GM21381 (cell line): ENCODE measurements around the gene NFIC.
"Not testable (repeated sequence)": the region's sequence is repeated elsewhere in the genome, so short reads cannot be mapped to it uniquely, and the experiment has no call there.

Experiments
- ATAC-seq: cut with Tn5 transposase; IDR thresholded peaks from one replicate; pipeline ENCODE4 v1.9.1; 2021; ENCODE audit warnings: mild to moderate bottlenecking, moderate library complexity; ENCODE audit not compliant: unreplicated experiment

NFIC gene

GRCh38 chr19:3370728-3371591 is 4.6 kb downstream of the NFIC start:
- no peak for ATAC-seq

GRCh38 chr19:3372413-3372812 is 6.0 kb downstream of the NFIC start:
- no peak for ATAC-seq

GRCh38 chr19:3373971-3374368 is 7.6 kb downstream of the NFIC start:
- no peak for ATAC-seq

- no peak for ATAC-seq
Measured at GRCh38 chr19:3374369-3375112, 8.2 kb downstream of the NFIC start.

GRCh38 chr19:3375221-3376090 is 9.1 kb downstream of the NFIC start:
- ATAC-seq = no peak

- not testable (repeated sequence) for ATAC-seq
Measured at GRCh38 chr19:3376091-3376455, 9.7 kb downstream of the NFIC start.

- ATAC-seq = no peak
Measured at GRCh38 chr19:3378352-3379150, 12.2 kb downstream of the NFIC start.

GRCh38 chr19:3380829-3381228 is 14.4 kb downstream of the NFIC start:
- ATAC-seq = no peak

GRCh38 chr19:3381701-3382372 is 15.5 kb downstream of the NFIC start:
- no peak for ATAC-seq

GRCh38 chr19:3382460-3383100 is 16.2 kb downstream of the NFIC start:
- no peak for ATAC-seq

GRCh38 chr19:3383121-3383722 is 16.8 kb downstream of the NFIC start:
- ATAC-seq = no peak

GRCh38 chr19:3386447-3387234 is 20.3 kb downstream of the NFIC start:
- no peak for ATAC-seq

- no peak for ATAC-seq
Measured at GRCh38 chr19:3387645-3388589, 21.5 kb downstream of the NFIC start.

GRCh38 chr19:3389446-3389778 is 23.0 kb downstream of the NFIC start:
- no peak for ATAC-seq

GRCh38 chr19:3389876-3390371 is 23.5 kb downstream of the NFIC start:
- ATAC-seq = no peak

- ATAC-seq = not testable (repeated sequence)
Measured at GRCh38 chr19:3391911-3392310, 25.5 kb downstream of the NFIC start.

- ATAC-seq = no peak
Measured at GRCh38 chr19:3392480-3392879, 26.1 kb downstream of the NFIC start.
